Fibroblast of mammary gland (primary cell): ENCODE results near the gene RXRG.

ENCODE experiments used
- DNase-seq: peaks from one replicate; pipeline ENCODE4 v3.0.0-alpha.2; 2010; ENCODE audit warnings: low read depth
- H3K4me3 ChIP-seq: 2 replicates; pipeline ENCODE4 v1.5.1; 2011; ENCODE audit warnings: low read depth, mild to moderate bottlenecking, low read length, moderate library complexity; ENCODE audit not compliant: control insufficient read depth
- TF ChIP-seq, protein P1 (sequence below): conservative IDR thresholded peaks from 2 replicates; pipeline ENCODE4 v1.5.1; 2011; ENCODE audit warnings: low read depth, low read length, inconsistent platforms; ENCODE audit not compliant: control insufficient read depth, insufficient read depth

RXRG gene

DNA sequence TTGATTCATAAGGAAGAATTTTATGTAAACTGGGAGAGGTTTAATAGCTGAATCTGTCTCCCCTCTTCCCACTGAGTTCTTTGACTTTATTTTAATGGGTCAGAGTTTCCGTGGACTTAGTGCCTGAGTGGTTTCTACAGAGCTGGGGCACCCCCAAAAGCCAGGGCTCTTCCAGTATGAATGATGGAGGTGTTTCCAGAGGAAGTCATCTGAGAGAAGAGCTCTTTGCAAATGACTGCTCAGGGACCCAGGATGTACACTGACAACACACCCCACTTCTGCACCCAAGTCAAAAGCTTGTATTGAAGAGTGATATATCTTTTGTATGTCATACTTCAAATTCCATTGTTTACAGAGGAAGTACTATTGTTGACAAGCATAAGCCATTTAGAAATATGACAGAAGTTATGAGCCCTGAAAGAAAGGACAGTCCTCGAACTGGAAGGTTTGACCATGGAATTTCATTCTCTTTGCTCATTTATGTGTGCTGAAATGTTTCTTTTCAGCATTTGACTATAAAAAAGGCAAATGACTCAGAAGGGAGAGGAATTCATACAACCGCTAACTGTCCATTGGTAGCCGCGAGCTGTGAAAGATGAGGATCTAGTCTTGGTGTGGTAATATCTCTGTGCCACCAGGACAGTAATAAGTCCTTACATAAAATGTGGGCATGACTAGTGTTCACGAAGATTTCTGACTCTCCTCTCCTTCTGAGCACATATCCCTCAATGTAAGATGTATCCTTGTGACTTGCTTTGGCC, 63.0 kb downstream of the RXRG start:
- H3K4me3 ChIP-seq: no peak overlapping the region
- peak; percentile 52 for DNase-seq
- TF ChIP-seq, protein P1, sequence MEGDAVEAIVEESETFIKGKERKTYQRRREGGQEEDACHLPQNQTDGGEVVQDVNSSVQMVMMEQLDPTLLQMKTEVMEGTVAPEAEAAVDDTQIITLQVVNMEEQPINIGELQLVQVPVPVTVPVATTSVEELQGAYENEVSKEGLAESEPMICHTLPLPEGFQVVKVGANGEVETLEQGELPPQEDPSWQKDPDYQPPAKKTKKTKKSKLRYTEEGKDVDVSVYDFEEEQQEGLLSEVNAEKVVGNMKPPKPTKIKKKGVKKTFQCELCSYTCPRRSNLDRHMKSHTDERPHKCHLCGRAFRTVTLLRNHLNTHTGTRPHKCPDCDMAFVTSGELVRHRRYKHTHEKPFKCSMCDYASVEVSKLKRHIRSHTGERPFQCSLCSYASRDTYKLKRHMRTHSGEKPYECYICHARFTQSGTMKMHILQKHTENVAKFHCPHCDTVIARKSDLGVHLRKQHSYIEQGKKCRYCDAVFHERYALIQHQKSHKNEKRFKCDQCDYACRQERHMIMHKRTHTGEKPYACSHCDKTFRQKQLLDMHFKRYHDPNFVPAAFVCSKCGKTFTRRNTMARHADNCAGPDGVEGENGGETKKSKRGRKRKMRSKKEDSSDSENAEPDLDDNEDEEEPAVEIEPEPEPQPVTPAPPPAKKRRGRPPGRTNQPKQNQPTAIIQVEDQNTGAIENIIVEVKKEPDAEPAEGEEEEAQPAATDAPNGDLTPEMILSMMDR: no peak

DNA sequence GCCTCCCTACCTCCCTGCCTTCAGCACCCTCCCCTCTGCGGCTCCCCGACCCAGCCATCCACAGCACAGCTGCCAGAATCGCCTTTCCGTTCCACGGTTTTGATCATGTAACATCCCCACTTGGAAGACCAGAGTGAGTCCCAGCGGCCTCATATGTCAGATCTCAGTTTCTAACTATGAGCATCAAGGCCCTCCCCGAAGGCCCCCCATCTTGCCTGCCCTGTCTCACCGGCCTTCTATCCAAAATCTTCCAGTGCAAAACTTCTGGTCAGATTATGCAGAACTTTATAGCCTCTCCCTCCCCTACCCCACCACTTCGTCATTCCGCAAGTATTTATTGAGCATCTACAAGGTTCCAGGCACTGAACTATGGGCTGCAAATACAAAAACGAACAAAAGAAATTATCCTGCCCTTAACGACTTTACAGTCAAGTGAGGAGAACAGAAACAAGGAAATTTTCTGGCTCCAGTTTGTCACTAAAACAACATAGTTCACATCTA, 68.1 kb downstream of the RXRG start:
- peak overlapping the region; percentile 33 for H3K4me3 ChIP-seq
- no peak for DNase-seq
- TF ChIP-seq, protein P1: no peak

- peak; percentile 96 for DNase-seq
- H3K4me3 ChIP-seq: peak overlapping the region; percentile 33
- TF ChIP-seq, protein P1: no peak
These were observed 68.7 kb downstream of the RXRG start for GRCh38 chr1:165376041-165376810.

DNA sequence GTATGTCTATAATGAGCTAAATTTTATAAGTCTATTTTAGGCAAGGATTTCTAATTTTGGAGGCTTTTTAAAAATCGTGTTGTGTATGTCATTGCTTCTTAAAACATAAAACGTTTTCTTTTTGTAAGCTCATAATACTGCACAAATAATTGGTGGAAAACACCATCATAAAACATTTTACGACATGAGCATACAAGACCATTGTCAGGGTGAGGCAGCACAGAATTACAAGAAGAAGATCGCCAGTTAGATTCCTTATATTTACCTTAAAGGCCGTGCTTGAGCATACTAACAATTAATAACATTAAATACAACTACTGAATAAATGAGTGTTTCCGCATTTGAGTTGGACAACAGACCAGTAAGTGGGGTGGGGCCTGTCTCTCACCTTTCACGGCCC, 69.3 kb downstream of the RXRG start:
- DNase-seq: no peak
- H3K4me3 ChIP-seq: no peak overlapping the region
- TF ChIP-seq, protein P1: no peak

- TF ChIP-seq, protein P1: no peak
- no peak overlapping the region for H3K4me3 ChIP-seq
- no peak for DNase-seq
These were observed 73.2 kb downstream of the RXRG start for GRCh38 chr1:165371588-165372225.

GRCh38 chr1:165369255-165369848, 75.6 kb downstream of the RXRG start:
- DNase-seq: peak; percentile 51
- TF ChIP-seq, protein P1: peak; percentile 94
- H3K4me3 ChIP-seq: no peak overlapping the region
